Breast epithelium (tissue), 4 donors: ENCODE measurements around the gene THSD8. TPM values are rescaled to one million over a fixed set of nuclear protein-coding genes. Genes with fewer than 3 reads are reported as not detected.

Experiments
- DNase-seq, 2 donors: peaks; one replicate each; pipeline ENCODE4 v3.0.0-alpha.2; 2019; ENCODE audit warnings: low spot score in 2 of 2
- H3K27ac ChIP-seq, 2 donors: fragments of 200-600 bp; sonication (generic) in 1 of 2; one replicate each; pipeline ENCODE4 v1.5.1; 2016 to 2019; ENCODE audit warnings: mild to moderate bottlenecking in 1 of 2
- H3K27me3 ChIP-seq, 2 donors: fragments of 200-600 bp; sonication (generic) in 1 of 2; one replicate each; pipeline versions ENCODE4 v1.5.1 to v1.6.0; 2017 to 2019; ENCODE audit warnings: control low read depth in 1 of 2, mild to moderate bottlenecking in 1 of 2
- H3K36me3 ChIP-seq: fragments of 200-600 bp; one replicate; pipeline ENCODE4 v1.5.1; 2019
- H3K4me1 ChIP-seq, 2 donors: fragments of 200-600 bp; sonication (generic); one replicate each; pipeline ENCODE4 v1.5.1; 2016 to 2019; ENCODE audit warnings: control low read depth in 1 of 2
- H3K4me3 ChIP-seq, 3 donors: fragments of 200-600 bp; sonication (generic); 1 replicate in 2 of 3; 2 replicates in 1 of 3; pipeline ENCODE4 v1.5.1; 2016 to 2019; ENCODE audit warnings: mild to moderate bottlenecking in 3 of 3, moderate library complexity in 2 of 3
- H3K9me3 ChIP-seq, 2 donors: fragments of 200-600 bp; sonication (generic) in 1 of 2; one replicate each; pipeline ENCODE4 v1.5.1; 2016 to 2019; ENCODE audit warnings: control low read depth in 1 of 2
- POLR2A ChIP-seq: fragments of 450-650 bp; IDR thresholded peaks from one replicate; pipeline ENCODE4 v1.6.1; 2016; ENCODE audit warnings: antibody characterized with exemption, mild to moderate bottlenecking, moderate library complexity
- POLR2AphosphoS5 ChIP-seq, 3 donors: sonication (generic); formaldehyde crosslinking; IDR thresholded peaks; one replicate each; pipeline ENCODE4 v1.6.1; 2017; ENCODE audit warnings: antibody characterized with exemption in 3 of 3
- intact Hi-C: fragments of 100-400 bp; cut with DNase I; formaldehyde crosslinking; loops from one replicate; pipeline ENCODE4 v1.15.1; 2023; ENCODE audit warnings: low total_unique reads
- total RNA-seq, 3 donors: library from RNA; depleted of rRNA; stranded (reverse); fragments of >200 nt; gene quantifications; one replicate each; pipeline ENCODE4 v1.1.0, GENCODE V29; 2016
- TF ChIP-seq, protein P1 (sequence below), 3 donors: fragments of 450-650 bp; IDR thresholded peaks; one replicate each; pipeline ENCODE4 v1.5.1; 2016 to 2017; ENCODE audit warnings: antibody characterized with exemption in 3 of 3, mild to moderate bottlenecking in 3 of 3, moderate library complexity in 3 of 3

Gene THSD8
- not detected for total RNA-seq

DNA sequence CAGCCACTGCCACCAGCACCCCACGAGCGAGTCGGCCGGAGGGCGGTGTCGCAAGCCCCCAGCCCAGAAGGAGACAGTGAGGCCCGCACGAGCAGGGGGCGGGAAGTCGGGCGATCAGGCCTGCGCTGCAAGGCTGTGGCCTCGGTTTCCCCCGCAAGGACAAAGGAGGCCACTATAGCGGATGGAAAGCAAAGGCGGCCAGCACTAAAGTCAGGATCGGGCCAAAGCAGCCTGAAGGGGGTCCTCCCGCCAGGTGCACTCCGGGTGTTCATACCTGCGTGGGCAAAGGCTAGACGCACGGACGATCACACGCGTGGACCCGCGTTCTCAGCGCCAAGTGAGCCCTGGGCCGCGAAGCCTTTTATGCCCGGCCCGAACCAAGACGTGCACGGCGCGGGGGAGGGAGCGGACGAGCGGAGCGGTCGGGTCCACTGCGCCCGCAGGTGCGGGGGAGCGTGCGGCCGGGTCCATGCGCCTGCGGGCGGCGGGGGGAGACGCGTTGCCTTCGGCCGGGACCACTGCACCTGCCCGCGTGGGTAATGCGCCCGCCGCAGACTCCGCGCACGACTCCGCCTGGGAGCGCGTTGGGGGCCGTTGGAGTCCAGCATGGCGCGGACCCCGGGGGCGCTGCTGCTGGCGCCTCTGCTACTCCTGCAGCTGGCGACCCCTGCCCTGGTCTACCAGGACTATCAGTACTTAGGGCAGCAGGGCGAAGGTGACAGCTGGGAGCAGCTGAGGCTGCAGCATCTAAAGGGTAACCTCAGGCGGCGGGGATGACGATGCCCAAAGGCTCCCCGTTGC, at the start of gene THSD8, which contains the start of gene PRDX2:
Gene THSD8, plus strand, starts transcription at position 604 of the 801 bp plus-strand sequence. Its CDS starts 3 bp downstream, at position 607.
Gene PRDX2, minus strand, starts transcription at position 335 of the 801 bp plus-strand sequence. CDS start 539 bp downstream, outside the sequence.
- H3K27ac ChIP-seq: peak within 1 kb of the TSS; percentile 74 to 87
- no peaks in the 10 kb centered on the region for H3K36me3 ChIP-seq
- no peaks in the 10 kb centered on the region for H3K9me3 ChIP-seq
- peaks cover 0 to 7% of the 10 kb centered on the region in 2 donors for H3K4me1 ChIP-seq
- H3K27me3 ChIP-seq: no peaks in the 10 kb centered on the region
- intact Hi-C loops: no loop called here
- peak in 1 of 2 donors; percentile 76 for DNase-seq
- peak within 1 kb of the TSS; percentile 77 to 96 (median 89) for H3K4me3 ChIP-seq
- TF ChIP-seq POLR2A (peak; percentile 51), POLR2AphosphoS5 (IDR thresholded peaks at IDR 0.05) (peak; percentile 70 to 83 (median 83))
- TF ChIP-seq, protein P1, sequence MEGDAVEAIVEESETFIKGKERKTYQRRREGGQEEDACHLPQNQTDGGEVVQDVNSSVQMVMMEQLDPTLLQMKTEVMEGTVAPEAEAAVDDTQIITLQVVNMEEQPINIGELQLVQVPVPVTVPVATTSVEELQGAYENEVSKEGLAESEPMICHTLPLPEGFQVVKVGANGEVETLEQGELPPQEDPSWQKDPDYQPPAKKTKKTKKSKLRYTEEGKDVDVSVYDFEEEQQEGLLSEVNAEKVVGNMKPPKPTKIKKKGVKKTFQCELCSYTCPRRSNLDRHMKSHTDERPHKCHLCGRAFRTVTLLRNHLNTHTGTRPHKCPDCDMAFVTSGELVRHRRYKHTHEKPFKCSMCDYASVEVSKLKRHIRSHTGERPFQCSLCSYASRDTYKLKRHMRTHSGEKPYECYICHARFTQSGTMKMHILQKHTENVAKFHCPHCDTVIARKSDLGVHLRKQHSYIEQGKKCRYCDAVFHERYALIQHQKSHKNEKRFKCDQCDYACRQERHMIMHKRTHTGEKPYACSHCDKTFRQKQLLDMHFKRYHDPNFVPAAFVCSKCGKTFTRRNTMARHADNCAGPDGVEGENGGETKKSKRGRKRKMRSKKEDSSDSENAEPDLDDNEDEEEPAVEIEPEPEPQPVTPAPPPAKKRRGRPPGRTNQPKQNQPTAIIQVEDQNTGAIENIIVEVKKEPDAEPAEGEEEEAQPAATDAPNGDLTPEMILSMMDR (IDR thresholded peaks at IDR 0.05): peak in 1 of 3 donors; percentile 13

DNA sequence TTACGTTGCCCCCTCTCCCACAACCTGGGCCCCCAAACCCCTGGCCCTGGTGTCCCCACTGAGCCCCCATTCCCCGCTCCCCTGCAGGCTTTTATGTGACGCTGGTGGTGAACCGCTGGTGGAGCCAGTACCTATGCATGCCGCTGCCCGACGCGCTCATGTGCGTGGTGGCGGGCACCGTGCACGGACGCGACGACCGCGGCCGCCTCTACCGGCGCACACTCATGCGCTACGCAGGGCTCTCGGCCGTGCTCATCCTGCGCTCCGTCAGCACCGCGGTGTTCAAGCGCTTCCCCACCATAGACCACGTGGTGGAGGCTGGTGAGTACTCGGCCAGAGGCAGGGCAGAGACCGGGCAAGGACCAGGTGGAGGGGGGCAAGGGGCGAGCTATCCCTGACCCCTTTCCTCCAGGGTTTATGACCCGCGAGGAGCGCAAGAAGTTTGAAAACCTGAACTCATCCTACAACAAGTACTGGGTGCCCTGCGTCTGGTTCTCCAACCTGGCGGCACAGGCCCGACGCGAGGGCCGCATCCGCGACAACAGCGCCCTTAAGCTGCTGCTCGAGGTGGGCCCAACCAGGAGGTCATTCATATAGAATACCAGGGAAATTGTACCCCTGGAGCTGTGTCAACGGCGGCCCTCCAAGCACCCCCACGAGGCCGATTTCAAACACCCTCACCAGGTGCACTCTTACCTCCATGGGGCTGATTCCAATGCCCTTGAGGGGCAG, 47.2 kb upstream of the THSD8 start:
- H3K27me3 ChIP-seq: peaks cover 0 to 31% of the 10 kb centered on the region in 2 donors
- no peak for DNase-seq
- no peak overlapping the region for H3K4me3 ChIP-seq
- intact Hi-C loops: no loop called here
- TF ChIP-seq, protein P1 (IDR thresholded peaks at IDR 0.05): no peak
- TF ChIP-seq POLR2AphosphoS5 (IDR thresholded peaks at IDR 0.05): no peak
- TF ChIP-seq POLR2A: no peak
- H3K9me3 ChIP-seq: no peaks in the 10 kb centered on the region
- no peaks in the 10 kb centered on the region for H3K36me3 ChIP-seq
- no peaks in the 10 kb centered on the region for H3K4me1 ChIP-seq
- H3K27ac ChIP-seq: no peak overlapping the region

DNA sequence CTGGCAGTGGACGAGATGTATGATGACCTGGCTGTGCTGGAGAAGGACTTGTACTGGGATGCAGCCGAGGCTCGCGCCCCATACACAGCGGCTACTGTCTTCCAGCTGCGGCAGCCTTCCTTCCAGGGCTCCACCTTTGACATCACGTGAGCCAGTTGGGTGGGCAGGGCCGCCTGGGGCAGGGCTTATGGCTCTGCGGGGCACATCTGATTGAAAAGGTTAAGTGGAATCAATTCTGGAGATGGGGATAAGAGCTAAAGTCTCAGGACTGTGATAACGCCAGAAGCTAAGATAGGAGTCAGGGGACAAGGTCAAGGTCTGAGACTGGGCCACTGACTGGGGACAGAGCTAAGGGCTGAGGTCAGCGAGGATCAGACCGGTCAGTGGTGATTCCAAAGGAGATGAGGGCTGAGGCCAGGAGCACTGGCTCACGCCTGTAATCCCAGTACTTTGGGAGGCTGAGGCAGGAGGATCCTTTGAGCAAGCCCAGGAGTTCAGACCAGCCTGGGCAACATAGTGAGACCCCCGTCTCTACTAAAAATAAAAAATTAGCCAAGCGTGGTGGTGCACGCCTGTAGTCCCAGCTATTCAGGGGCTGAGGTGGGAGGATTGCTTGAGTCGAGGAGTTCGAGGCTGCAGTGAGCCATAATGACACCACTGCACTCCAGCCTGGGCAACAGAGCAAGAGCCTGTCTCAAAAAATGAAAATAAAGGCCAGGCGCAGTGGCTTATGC, 45.6 kb upstream of the THSD8 start:
- Histone ChIP-seq H3K9me3 (no peaks in the 10 kb centered on the region), H3K27me3 (peaks cover 0 to 18% of the 10 kb centered on the region in 2 donors), H3K4me3 (no peak overlapping the region), H3K4me1 (no peaks in the 10 kb centered on the region), H3K27ac (no peak overlapping the region), H3K36me3 (no peaks in the 10 kb centered on the region)
- TF ChIP-seq, protein P1 (IDR thresholded peaks at IDR 0.05): no peak
- no peak for TF ChIP-seq POLR2A
- TF ChIP-seq POLR2AphosphoS5 (IDR thresholded peaks at IDR 0.05): no peak
- DNase-seq: no peak
- intact Hi-C loops: no loop called here

DNA sequence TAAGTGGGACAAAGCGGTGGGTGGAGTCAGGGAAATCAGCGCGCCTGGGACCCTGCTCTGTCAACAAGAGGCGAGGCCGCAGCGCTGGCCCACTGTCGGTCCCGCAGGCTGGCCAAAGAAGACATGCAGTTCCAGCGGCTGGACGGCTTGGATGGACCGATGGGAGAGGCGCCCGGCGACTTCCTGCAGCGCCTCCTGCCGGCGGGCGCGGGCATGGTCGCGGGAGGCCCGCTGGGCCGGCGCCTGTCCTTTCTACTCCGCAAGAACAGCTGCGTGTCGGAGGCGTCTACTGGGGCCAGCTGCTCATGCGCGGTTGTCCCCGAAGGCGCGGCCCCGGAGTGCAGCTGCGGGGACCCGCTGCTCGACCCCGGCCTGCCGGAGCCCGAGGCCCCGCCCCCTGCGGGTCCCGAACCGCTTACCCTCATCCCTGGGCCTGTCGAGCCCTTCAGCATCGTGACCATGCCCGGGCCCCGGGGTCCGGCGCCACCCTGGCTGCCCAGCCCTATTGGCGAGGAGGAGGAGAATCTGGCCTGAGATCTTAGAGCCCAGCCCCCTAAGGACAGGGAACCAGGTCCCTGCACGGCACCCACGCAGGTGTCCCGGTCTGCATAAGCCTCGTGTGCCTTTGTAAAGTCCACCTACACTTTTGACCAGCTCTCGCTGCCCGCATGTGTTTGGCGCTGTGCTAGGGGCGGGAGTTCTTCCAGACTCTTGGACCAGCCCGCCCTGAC, 44.2 kb upstream of the THSD8 start:
- Histone ChIP-seq H3K4me1 (no peaks in the 10 kb centered on the region), H3K9me3 (no peaks in the 10 kb centered on the region), H3K36me3 (no peaks in the 10 kb centered on the region), H3K27me3 (peaks cover 0 to 8% of the 10 kb centered on the region in 2 donors), H3K27ac (peak overlapping the region; percentile 8 to 25), H3K4me3 (peak overlapping the region; percentile 27 to 63 (median 48))
- TF ChIP-seq POLR2AphosphoS5 (IDR thresholded peaks at IDR 0.05) (no peak), POLR2A (no peak)
- TF ChIP-seq, protein P1 (IDR thresholded peaks at IDR 0.05): peak; percentile 67 to 88 (median 82)
- intact Hi-C loops: no loop called here
- peak in 1 of 2 donors; percentile 67 for DNase-seq
